SH-SY5Y (cell line): ENCODE results near the gene MPPED1.

ENCODE experiments used
- GATA2 ChIP-seq: IDR thresholded peaks from 2 replicates; pipeline ENCODE4 v1.6.1; 2011; ENCODE audit warnings: mild to moderate bottlenecking, low read depth, low read length
- GATA3 ChIP-seq: IDR thresholded peaks from 2 replicates; pipeline ENCODE4 v1.6.1; 2011; ENCODE audit warnings: low read depth, mild to moderate bottlenecking, low read length, moderate library complexity

MPPED1 gene

DNA sequence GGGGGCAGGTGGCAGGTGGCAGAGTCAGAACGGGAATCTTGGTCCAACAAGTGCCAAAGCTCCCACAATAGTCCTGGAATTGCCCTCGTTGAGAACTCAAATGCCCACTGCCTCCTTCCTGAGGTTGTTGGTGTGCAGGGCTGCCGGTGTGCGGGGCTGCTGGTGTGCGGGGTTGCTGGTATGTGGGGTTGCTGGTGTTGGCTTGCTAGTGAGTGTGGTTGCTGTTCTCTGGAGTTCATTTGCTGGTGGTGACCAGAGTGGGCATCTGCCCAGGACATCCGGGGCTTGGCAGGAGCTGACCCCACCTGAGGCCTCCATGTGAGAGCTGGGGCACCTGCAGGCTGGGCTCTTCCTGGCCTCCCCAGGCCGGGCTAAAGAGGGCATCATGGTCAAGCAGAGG, 14.0 kb upstream of the MPPED1 start:
- no peak for TF ChIP-seq GATA2
- TF ChIP-seq GATA3 = no peak

DNA sequence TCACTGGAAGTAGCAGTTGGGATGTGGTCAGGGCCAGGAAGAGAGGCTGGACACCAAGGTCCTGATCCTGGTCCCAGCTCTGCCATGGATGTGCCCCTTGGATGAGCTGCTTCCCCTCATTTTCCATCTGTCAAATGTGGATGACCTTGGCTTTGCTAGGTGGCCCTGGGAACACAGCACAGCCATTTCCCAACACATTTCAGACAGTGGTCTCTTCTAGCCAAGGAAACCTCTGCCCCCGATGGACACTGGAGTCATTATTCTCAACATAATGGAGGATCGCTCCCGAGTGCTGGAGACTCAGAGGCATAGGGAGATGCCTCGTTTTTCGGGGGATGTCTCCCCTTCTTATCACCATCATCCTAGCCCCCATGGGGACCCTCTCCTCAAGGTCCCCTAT, 13.6 kb upstream of the MPPED1 start:
- no peak for TF ChIP-seq GATA2
- TF ChIP-seq GATA3 = no peak

DNA sequence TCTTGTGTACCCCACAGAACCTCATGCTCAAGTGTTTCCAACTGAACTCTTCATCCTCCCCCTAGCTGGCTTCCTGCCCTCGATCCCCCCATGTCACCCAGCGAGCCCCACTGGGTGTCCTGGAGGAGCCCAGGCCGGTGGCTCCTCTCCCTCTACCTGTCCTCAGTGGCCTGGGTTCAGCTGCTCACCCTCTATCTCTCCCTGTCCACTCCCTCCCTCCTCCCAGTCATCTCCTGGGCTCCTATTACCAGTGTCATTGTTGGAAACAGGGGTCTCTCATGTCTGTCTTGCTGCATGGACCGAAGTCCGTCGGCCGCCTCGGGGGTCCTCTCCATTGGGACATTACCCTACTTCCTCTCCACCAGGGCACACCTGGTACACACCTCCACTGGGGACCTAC, 12.9 kb upstream of the MPPED1 start:
- TF ChIP-seq GATA2 (no peak), GATA3 (no peak)

DNA sequence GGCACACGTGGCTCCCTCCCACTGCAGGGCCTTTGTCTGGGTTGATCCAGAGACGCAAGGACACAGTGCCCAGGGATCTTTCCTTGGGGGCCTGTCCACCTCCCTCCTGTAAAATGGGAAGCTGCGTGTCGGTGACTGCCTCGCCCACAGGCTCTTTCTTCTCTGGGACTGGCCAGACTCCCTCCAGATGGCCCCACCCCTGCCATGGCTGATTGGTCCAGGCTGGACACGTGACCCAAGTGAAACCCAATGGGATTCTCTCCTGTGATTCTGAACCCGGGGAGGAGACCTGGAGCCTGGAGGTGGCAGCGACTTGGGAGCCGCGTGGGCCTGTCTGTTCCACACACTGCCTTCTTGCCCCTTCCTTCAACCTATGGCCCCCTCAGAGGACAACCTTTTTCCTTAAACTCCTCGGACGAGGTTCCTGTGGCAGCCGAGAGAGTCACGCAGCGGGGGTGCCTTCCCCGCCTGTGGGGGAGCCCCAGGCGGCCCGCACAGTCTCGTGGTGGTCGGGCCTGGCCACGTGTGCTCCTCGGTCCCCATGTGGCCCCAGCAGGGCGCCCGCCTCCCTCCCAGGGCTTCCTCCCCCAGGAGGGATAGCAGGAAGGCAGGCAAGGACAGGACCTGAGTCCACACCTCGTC, 12.4 kb upstream of the MPPED1 start:
- TF ChIP-seq GATA2 (no peak), GATA3 (no peak)

DNA sequence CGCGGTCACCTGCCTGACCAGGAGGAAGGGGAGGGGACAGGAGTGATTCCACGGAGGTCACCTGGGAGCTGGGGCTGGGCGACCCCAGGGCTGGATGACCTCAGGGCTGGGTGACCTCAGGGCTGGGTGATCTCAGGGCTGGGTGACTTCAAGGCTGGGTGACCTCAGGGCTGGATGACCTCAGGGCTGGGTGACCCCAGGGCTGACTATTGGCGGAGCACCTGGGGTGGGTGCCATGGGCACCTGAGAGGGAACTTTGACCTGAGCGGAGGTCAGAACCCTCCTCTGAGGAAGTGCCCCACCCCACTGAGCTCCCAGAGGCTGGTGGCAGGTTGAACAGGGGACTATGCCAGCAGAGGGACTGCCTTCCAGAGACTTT, 11.8 kb upstream of the MPPED1 start:
- TF ChIP-seq GATA3 = no peak
- TF ChIP-seq GATA2 = no peak

DNA sequence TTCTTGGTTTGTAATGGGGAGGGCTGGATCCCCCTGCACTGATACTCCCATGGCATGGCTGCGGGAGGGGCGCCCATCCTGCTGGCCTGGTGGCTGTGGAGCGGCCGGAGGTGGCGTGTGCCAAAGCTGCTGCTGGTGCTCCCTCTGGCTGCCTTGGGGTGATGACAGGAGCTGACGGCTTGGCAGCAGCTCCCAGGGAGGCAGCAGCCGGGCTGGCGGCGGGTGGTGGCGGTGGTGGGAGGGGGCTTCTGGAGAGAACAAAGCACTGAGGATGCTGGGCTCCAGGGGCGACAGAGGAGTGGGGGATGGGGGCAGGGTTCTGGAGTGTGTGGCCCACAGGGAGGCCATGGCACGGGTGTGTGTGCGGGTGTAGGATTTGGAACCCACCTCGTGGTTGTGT, 11.4 kb upstream of the MPPED1 start:
- no peak for TF ChIP-seq GATA3
- no peak for TF ChIP-seq GATA2

DNA sequence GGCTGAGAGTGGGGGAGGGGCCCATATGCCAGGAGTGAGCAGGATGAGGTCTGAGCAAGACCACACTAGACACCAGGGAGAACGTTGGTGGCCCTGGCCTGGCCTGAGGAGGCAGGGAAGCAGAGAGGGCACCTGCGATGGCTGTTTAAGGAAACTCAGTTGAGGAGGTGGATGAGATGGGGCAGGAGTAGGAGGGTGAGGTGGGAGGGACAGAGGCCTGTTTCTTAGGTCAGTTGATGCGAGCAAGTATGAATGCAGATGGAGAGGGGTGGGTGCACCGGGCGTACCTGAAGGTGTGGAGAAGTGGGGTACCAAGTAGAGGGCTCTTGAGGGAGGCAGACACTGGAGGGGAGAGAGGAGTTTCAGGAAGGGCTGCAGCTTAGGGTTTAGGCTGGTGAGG, 10.6 kb upstream of the MPPED1 start:
- TF ChIP-seq GATA2 = no peak
- TF ChIP-seq GATA3 = no peak

DNA sequence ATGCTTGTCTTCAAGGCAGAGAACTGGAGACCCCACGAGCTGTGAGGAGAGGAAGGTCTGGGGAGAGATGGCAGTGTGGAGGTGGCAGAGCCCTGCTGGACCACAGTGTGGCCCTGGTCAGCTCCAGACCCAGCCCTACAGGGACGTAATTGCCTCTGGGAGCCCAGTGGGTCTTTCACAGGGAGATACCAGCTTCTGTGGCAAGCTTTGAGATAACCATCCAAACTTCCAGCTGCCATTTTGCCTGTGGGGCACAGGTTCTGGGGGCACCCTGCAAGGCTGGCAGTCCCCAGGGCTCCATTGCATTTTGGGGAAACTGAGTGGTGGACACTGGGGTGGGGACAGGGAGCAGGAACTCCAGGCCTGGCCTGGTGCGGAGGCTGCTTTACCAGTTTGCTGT, 10.2 kb upstream of the MPPED1 start:
- TF ChIP-seq GATA2 = no peak
- TF ChIP-seq GATA3 = no peak

DNA sequence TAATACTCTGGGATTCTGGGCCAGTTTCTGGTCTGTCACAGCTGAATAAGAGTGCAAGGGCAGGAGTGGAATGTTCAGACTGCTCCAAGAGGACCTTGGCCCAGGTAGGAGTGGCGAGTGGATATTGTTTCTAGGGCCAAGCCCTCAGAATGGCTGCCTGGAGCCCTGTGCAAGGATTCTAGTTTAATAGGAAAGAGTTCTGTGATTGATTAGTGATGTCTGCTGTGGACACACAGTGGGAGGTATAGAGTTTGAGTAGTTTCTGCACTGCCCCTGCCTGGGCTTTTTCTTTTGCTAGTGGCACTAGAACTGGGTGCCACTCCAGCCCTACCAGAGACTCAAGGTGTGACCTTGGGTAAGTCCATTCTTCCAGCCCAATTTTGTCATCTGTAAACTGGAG, 9.7 kb upstream of the MPPED1 start:
- TF ChIP-seq GATA2 = no peak

DNA sequence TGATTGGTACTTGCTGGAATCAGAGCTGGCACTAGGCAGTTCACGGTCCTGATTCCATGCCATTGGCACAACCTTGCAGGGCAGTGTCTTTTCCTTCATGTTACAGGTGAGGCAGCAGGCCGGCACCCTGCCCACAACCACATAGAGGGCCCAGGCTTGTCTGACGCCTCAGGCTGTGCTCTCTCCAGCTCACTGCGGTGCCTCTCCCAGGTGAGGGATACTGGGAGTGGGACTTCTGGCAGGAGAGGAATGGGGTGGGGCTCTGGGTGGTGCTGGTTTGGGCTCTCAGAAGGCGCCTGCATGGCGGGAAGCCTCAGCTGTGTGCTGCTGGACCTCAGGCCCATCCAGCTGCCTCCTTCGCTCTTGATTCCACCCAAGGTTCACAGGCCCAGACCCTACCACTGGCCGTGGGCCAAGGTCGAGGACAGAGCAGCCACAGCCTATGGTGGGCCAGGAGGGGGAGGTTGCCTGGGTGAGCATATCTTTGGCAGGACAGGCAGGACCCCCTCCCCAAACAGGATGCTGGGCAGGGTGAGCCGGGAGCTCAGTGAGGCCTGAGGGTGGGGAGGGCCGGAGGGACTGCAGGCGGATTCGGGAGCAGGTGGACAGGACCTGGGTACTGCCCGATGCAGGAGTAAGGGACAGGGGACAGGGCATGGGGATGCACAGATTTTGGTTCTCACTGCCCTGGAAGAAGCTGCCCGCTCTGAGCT, 7.0 kb upstream of the MPPED1 start:
- TF ChIP-seq GATA2 (no peak), GATA3 (no peak)

DNA sequence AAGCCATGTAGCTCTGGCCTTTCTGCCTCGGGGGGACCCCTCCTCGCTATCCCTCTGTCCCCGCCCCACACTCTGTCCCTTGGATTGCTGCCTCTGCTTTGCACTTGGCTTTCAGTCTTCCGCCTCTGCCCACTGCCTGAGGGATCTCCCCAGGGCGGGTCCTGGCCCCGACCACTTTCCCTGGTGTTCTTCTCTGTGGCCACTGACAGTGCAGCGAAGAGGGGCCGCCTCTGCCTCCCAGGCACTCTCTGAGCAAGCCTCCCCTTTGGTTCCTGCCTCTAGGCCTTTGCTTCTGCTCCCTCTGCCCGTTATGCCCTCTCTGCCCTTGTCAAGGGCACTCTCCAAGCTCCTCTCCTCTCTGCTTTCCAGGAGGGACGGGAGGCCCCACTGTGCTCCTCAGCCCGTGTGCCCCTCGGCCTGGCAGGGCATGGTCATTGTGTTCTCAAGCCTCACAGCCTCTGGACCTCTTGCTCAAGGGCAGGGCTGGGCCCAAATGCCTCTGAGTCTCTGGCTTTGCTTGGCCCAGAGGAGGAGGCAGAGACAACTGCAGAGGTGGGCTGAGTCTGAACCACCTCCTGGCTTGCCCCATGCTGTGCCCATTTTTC, 5.5 kb upstream of the MPPED1 start:
- no peak for TF ChIP-seq GATA3

DNA sequence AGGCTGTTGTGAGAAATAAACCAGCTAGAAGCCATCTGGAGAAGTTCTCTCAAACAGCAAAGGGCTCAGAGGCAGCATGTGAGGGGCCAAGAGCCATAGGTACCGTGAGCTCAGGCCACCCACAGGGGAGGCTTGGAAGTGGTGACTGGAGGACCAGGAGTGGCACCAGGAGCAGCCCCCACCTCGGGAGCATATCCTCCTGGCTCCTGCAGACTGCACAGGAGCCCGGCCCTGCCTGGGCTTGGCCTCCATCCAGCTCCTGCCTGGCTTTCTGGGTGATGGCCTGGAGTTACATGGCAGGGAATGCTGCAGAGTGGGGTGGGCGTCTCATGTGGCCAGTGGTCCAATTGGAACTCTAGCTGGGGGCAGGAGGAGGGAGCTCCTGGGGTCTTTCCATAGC, 4.2 kb upstream of the MPPED1 start:
- TF ChIP-seq GATA3 = no peak
- no peak for TF ChIP-seq GATA2

DNA sequence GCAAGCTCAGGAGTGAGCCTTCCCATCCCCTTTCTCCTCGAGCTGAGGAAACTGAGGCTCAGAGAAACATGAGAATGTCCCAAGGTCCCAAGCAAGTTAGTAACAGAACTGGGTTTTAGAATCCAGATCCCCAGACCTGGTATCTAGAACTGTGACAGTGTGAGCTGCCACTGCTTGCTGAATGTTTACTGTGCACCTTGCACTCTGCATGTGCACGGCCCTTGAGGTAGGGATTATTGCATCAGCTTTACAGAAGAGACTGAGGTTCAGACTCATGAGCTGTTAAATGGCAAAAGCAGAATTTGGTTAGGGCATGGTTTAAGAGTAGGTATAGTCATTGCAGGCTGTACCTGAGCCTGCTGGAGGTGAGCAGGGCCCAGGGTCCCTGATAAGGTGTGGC, 3.8 kb upstream of the MPPED1 start:
- no peak for TF ChIP-seq GATA3
- TF ChIP-seq GATA2 = no peak

DNA sequence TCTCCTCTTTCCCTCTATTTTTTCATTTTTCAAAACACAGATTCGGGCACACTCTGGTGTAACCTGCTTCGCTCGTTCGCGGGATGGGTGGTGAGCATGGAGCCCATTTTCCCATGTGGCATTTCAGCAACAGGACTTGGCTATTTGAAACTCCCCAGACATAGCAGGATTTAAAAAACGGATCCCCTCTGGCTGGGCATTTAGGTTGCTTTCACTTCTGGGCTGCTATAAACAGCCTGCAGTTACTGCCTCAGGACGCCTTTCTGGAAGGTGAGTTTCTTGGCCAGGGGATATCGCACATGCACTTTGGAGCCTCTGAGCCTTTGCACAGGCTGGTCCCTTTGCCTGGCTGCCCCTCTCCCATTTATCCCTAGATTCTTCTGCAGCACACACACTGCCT, 2.8 kb upstream of the MPPED1 start:
- TF ChIP-seq GATA2 (no peak), GATA3 (no peak)

DNA sequence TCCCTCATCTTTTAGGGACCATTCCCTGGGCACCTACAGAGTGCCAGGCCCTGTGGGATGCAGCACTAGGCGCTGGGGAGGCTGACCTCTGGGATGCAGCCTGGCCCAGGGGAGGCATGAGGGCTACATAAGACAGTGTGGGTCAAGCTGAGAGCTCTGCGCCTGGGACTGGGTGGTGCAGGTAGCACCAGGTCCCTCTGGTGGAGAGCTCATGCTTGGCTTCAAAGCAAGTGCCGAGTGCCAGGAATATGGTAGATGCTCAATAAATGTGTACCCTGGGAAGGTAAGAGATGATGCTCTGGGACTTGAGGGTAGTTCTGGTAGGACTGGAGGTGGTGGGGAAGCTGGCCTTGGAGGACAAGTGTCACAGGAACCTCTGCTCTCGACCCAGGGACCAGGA, 2.0 kb upstream of the MPPED1 start:
- TF ChIP-seq GATA2 (no peak), GATA3 (no peak)
